Thyroid gland (tissue), 4 donors: ENCODE results near the gene SREBF1. TPM values are rescaled to one million over a fixed set of nuclear protein-coding genes. Genes with fewer than 3 reads are reported as not detected.

Source experiments
- DNase-seq, 2 donors: peaks; one replicate each; pipeline ENCODE4 v3.0.0-alpha.2; 2019
- H3K27ac ChIP-seq, 3 donors: fragments of 200-600 bp; sonication (generic); 1 replicate in 2 of 3; 2 replicates in 1 of 3; pipeline ENCODE4 v1.5.1; 2016 to 2019; ENCODE audit warnings: mild to moderate bottlenecking in 1 of 3, moderate library complexity in 1 of 3
- H3K27me3 ChIP-seq: fragments of 200-600 bp; sonication (generic); one replicate; pipeline ENCODE4 v1.5.1; 2019
- H3K36me3 ChIP-seq, 2 donors: fragments of 200-600 bp; sonication (generic); one replicate each; pipeline ENCODE4 v1.5.1; 2016 to 2019
- H3K4me1 ChIP-seq, 2 donors: fragments of 200-600 bp; sonication (generic); one replicate each; pipeline ENCODE4 v1.5.1; 2017 to 2019
- H3K4me3 ChIP-seq, 3 donors: fragments of 200-600 bp; sonication (generic); replicated peaks in 1 of 3; 1 replicate in 2 of 3; 2 replicates in 1 of 3; pipeline ENCODE4 v1.5.1; 2016; ENCODE audit warnings: mild to moderate bottlenecking in 1 of 3
- H3K9me3 ChIP-seq: fragments of 200-600 bp; sonication (generic); one replicate; pipeline ENCODE4 v1.5.1; 2017
- POLR2A ChIP-seq, 2 donors: fragments of 450-650 bp; IDR thresholded peaks; one replicate each; pipeline ENCODE4 v1.6.1; 2017; ENCODE audit warnings: antibody characterized with exemption in 2 of 2, mild to moderate bottlenecking in 2 of 2, moderate library complexity in 1 of 2
- WGBS, 2 donors: methylation state at CpG; one replicate each; pipeline ENCODE4 v1.1.5; 2017; 5-methylcytosine and 5-hydroxymethylcytosine counted together
- intact Hi-C: fragments of 100-400 bp; cut with DNase I; formaldehyde crosslinking; loops from one replicate; pipeline ENCODE4 v1.15.1; 2023
- total RNA-seq, 4 donors: library from RNA; depleted of rRNA; stranded (reverse); fragments of >200 nt; gene quantifications; one replicate each; pipeline ENCODE4 v1.2.3, GENCODE V29; 2016
- TF ChIP-seq, protein P1 (sequence below), 6 experiments: fragments of 200-600 bp in 3 of 6; fragments of 450-650 bp in 3 of 6; sonication (generic) in 3 of 6; IDR thresholded peaks; one replicate each; pipeline ENCODE4 v1.5.1; 2016 to 2019; ENCODE audit warnings: antibody characterized with exemption in 6 of 6, mild to moderate bottlenecking in 2 of 6, inconsistent platforms in 1 of 6, moderate library complexity in 1 of 6

Gene SREBF1
- total RNA-seq, 4 donors from 2014 or later = 44.6 to 89.4 (median 63.0) TPM

- Histone ChIP-seq H3K27me3 (no peaks in the 10 kb centered on the region), H3K4me3 (no peak overlapping the region), H3K27ac (peak overlapping the region in 1 of 3 donors; percentile 8), H3K4me1 (peaks cover 44 to 63% of the 10 kb centered on the region in 2 donors), H3K36me3 (peaks cover 0 to 2% of the 10 kb centered on the region in 2 donors), H3K9me3 (no peaks in the 10 kb centered on the region)
- TF ChIP-seq POLR2A (IDR thresholded peaks at IDR 0.05) = no peak
- TF ChIP-seq, protein P1, sequence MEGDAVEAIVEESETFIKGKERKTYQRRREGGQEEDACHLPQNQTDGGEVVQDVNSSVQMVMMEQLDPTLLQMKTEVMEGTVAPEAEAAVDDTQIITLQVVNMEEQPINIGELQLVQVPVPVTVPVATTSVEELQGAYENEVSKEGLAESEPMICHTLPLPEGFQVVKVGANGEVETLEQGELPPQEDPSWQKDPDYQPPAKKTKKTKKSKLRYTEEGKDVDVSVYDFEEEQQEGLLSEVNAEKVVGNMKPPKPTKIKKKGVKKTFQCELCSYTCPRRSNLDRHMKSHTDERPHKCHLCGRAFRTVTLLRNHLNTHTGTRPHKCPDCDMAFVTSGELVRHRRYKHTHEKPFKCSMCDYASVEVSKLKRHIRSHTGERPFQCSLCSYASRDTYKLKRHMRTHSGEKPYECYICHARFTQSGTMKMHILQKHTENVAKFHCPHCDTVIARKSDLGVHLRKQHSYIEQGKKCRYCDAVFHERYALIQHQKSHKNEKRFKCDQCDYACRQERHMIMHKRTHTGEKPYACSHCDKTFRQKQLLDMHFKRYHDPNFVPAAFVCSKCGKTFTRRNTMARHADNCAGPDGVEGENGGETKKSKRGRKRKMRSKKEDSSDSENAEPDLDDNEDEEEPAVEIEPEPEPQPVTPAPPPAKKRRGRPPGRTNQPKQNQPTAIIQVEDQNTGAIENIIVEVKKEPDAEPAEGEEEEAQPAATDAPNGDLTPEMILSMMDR (IDR thresholded peaks at IDR 0.05) = no peak
- WGBS, 2 donors = 84 to 91% methylated on average over 8 of the region's 8 CpGs
- intact Hi-C loops = no loop called here
- no peak for DNase-seq
Observed at GRCh38 chr17:17788967-17789366, 47.8 kb downstream of the SREBF1 start.

- WGBS, 2 donors = 90 to 92% methylated on average over 2 to 7 of the region's 7 CpGs
- no peaks in the 10 kb centered on the region for H3K27me3 ChIP-seq
- peaks cover 47 to 67% of the 10 kb centered on the region in 2 donors for H3K4me1 ChIP-seq
- no peaks in the 10 kb centered on the region for H3K9me3 ChIP-seq
- H3K4me3 ChIP-seq = no peak overlapping the region
- no peak for DNase-seq
- TF ChIP-seq, protein P1 (IDR thresholded peaks at IDR 0.05) = no peak
- no peak for TF ChIP-seq POLR2A (IDR thresholded peaks at IDR 0.05)
- H3K27ac ChIP-seq = no peak overlapping the region
- intact Hi-C loops = no loop called here
- H3K36me3 ChIP-seq = no peaks in the 10 kb centered on the region
Observed at GRCh38 chr17:17787568-17787967, 49.2 kb downstream of the SREBF1 start.

GRCh38 chr17:17786998-17787397 lies 49.8 kb downstream of the SREBF1 start:
- H3K4me3 ChIP-seq = no peak overlapping the region
- H3K27me3 ChIP-seq = no peaks in the 10 kb centered on the region
- peaks cover 48 to 68% of the 10 kb centered on the region in 2 donors for H3K4me1 ChIP-seq
- TF ChIP-seq POLR2A (IDR thresholded peaks at IDR 0.05) = no peak
- TF ChIP-seq, protein P1 (IDR thresholded peaks at IDR 0.05) = no peak
- no peaks in the 10 kb centered on the region for H3K9me3 ChIP-seq
- no peak overlapping the region for H3K27ac ChIP-seq
- H3K36me3 ChIP-seq = no peaks in the 10 kb centered on the region
- intact Hi-C loops = no loop called here
- DNase-seq = no peak
- 90 to 100% methylated on average over 2 of the region's 2 CpGs for WGBS, 2 donors

GRCh38 chr17:17785407-17785806 lies 51.4 kb downstream of the SREBF1 start:
- 31 to 32% methylated on average over 7 to 11 of the region's 11 CpGs for WGBS, 2 donors
- Histone ChIP-seq H3K36me3 (no peaks in the 10 kb centered on the region), H3K27me3 (no peaks in the 10 kb centered on the region), H3K27ac (peak overlapping the region; percentile 88 to 97 (median 96)), H3K4me1 (peaks cover 55 to 71% of the 10 kb centered on the region in 2 donors), H3K9me3 (no peaks in the 10 kb centered on the region), H3K4me3 (no peak overlapping the region)
- peak; percentile 54 to 70 for DNase-seq
- intact Hi-C loops = no loop called here
- TF ChIP-seq POLR2A (IDR thresholded peaks at IDR 0.05) = no peak
- TF ChIP-seq, protein P1 (IDR thresholded peaks at IDR 0.05) = no peak

DNA sequence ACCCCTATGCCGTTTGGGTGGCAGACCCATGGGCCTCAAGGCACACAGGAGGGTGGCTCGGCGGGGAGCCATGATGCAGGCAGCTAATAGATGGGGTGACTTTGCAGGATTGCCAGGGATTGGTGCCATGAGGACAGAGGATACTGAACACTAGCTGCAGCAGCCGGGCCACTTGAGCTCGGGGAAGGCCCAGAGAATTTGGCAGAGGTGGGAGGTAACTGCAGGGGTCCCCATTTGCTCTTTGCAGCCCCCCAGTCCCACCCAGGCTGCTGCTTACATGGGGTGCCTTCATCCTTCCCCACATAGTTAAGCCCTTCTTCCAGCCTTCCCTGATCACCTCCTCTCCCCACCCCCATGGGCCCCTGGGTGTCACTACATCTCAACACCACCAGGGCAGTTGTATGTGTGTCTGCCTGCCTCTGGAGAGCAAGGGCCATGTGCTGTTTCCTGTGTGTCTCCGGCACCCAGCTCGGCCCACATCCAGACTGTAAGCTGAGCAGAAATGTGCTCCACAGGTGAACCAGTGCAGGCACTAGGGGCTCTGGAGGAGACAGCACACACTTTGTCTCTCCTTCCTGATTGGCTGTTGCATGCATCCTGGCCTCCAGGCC lies 52.0 kb downstream of the SREBF1 start:
- H3K4me1 ChIP-seq = peaks cover 51 to 68% of the 10 kb centered on the region in 2 donors

More for the DNA sequence above, 52.0 kb downstream of the SREBF1 start:
- no peaks in the 10 kb centered on the region for H3K27me3 ChIP-seq
- no peaks in the 10 kb centered on the region for H3K9me3 ChIP-seq
- H3K36me3 ChIP-seq = no peaks in the 10 kb centered on the region
- DNase-seq = peak; percentile 29 to 43
- WGBS, 2 donors = 53 to 69% methylated on average over 7 of the region's 7 CpGs
- TF ChIP-seq, protein P1 (IDR thresholded peaks at IDR 0.05) = peak in 2 of 6 experiments; percentile 19 to 25
- TF ChIP-seq POLR2A (IDR thresholded peaks at IDR 0.05) = peak in 1 of 2 donors; percentile 21
- H3K4me3 ChIP-seq = no peak overlapping the region
- intact Hi-C loops = no loop called here
- H3K27ac ChIP-seq = peak overlapping the region; percentile 88 to 97 (median 96)
